Activated T-cell treated with anti-CD3 and anti-CD28 coated beads, Interleukin-2, amount 50 U/mL, for 1 hour (primary cell): Measurements from ENCODE around the gene SLC12A4.
"Not testable (repeated sequence)": the region's sequence is repeated elsewhere in the genome, so short reads cannot be mapped to it uniquely, and the experiment has no call there.

Source experiments
- DNase-seq: peaks from one replicate; pipeline ENCODE4 v3.0.0-alpha.2; 2020

Gene SLC12A4

DNA sequence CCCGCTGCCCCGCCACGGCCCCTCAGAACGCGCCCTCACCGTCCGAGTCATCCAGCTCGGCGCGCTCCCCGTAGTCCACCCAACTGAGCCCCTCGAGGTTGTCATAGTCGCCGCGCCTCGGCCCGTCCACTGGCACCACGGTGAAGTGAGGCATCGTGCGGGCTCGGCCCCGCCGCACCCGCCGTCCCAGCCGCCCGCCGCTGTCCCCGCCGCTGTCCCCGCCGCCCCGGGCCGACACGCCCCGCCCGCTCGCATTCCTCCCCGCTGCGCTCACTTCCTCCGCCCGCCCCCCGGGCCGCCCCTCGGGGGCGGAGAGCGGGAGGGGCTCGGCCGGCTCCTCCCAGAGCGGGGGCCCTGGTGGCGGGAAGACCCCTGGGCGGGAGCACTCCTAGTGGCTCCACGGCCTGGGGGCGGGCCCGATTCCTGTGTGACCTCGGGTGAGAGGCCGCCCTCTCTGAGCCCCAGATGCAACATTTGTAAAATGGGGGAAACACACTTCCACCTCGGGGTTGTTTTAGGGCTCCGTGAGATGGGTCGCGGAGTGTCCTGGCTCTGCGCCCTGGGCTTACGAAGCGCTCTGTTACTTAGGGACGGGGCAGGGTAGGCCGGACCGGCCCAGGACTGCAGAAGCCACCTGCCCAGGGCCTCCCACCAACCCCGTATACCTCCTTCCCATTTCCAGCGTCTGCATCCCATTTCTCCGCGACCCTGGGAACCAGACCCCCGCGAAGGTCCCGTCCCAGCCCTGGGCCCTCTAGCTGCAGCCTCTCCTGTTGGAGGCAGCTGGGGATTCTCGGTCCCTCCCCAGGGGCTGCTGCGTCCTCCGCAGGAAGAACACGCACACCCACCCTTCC, at the start of gene SLC12A4:
TSS of gene SLC12A4 (minus strand) at position 238 of the 854 bp plus-strand sequence. CDS start at position 154, 84 bp downstream.
- peak; percentile 88 for DNase-seq

DNA sequence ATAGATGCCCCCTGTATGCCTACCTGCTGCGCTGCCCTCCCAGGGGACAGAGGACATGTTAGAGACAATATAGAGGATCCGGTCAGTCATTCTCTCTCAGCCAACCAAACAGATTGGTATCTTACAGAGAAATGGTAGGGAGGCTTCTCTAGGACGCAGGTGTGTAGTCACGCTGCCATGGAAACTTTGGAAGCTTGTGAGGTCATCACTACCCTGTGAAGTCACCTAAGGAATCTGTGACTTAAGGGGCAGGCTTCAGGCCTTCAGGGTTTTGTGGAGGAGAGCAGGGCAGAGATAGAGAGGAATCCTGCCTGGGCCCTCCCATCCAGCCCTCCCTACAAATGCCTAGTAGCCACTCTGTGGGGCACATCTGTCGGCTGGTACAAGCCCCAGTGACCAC, 47.2 kb upstream of the SLC12A4 start, which contains the start of gene DPEP2NB:
TSS of gene DPEP2NB (minus strand) at position 231 of the 400 bp plus-strand sequence. CDS start at position 90, 141 bp downstream.
- no peak for DNase-seq

DNA sequence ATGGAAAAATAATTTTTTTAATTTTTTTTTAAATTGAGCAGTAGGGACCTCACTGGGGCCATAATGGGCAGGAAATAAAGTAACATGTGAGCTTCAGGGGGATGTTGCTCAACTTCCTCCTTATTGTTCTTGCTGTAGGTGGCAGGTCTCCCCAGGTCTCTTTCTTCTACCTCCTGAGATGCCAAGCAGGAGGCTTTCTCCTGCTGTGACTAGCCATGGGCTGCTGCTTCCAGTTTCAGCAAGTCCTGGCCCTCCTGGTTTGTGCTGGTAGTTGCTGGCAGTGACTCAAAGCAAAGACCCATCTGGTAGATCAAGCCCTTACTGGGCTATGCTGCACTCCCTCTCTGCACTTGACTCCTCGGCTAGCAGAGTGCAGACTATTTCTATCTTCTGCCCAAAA, 45.0 kb upstream of the SLC12A4 start:
- DNase-seq = no peak

DNA sequence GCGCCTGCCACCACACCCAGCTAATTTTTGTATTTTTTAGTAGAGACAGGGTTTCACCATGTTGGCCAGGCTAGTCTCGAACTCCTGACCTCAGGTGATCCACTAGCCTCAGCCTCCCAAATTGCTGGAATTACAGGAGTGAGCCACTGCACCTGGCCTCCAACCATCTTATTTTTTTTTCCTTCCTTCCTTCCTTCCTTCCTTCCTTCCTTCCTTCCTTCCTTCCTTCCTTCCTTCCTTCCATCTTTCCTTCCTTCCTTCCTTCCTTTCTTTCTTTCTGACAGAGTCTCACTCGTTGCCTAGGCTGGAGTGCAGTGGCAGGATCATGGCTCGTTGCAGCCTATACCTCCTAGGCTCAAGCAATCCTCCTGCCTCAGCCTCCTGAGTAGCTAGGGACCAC, 41.4 kb upstream of the SLC12A4 start:
- not testable (repeated sequence) for DNase-seq

DNA sequence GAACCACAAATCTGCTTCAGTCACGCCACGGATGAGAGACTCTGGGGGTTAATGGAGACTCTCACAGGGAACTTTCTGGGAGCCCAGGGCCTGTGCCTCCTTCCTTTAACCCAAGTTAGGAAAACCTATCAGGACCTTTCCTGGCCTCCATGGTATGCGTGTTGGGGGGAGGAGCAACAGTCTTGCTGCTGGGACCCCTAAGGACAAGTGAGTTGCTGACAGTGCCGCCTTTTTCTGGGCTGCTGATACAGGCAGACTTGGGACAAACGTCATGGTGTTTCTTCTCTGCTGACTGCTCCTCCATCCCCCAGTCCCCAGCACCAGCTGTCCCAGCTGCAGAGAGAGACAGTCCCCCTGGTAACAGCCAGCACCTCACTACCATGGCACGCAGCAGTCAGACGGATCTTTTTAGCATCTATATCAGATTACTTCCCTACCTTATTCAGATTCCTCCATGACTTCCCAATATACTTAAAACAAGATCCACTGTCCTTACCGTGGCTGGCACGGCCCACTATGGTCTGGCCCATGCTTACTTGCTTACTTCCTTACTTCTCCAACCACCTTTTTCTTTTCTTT, 40.8 kb upstream of the SLC12A4 start:
- DNase-seq = no peak

DNA sequence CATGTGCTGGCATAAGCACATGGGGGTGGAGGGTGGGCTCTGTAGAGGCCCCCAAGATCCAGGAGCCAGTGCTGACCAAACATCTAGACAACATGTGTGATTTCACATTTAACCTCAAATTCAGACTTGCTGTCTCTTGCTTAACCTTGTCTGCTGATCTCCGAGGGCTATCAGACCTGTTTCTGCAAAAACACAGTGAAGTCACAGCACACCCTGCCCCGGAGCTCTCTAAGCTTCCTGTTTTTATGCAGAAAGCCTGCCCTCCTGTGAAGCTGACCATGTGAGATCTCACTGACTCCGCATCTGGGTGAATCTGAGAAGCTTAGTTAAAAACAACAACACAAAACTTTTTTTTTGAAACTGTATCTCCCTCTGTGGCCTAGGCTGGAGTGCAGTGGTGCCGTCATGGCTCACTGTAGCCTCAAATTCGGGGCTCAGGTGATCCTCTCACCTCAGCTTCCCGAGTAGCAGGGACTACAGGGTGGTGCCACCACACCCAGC, 37.4 kb upstream of the SLC12A4 start:
- peak; percentile 34 for DNase-seq

DNA sequence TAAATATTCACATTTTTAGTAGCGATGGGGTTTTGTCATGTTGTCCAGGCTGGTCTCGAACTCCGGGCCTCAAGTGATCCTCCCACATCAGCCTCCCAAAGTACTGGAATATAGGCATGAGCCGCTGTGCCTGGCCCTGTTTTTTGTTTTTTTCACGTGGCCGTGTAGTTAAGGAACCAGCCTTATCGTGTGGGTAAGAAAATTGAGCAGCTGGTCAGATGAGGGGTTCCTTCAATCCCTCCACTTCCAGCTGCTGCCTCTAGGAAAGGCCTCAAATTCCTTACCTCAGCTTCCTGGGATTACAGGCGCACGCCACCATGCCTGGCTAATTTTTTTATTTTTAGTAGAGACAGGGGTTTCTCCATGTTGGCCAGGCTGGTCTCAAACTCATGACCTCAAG, 36.8 kb upstream of the SLC12A4 start:
- no peak for DNase-seq

DNA sequence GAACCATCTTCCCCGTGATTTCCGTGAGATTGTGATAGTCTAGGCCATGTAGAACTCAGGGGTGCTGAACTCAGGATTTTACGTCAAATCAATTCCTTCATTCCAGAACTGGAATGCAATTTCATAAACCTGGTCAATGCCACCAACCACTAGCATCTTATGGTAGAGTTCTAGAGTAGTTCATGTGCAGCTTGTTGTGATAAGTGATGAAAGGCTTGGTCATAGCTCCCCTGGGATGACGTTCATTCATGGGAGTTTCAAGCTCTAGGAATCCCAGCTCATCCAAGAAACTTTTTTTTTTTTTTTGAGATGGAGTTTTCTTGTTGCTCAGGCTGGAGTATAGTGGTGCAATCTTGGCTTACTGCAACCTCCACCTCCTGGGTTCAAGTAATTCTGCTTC, 34.6 kb upstream of the SLC12A4 start:
- DNase-seq = no peak

DNA sequence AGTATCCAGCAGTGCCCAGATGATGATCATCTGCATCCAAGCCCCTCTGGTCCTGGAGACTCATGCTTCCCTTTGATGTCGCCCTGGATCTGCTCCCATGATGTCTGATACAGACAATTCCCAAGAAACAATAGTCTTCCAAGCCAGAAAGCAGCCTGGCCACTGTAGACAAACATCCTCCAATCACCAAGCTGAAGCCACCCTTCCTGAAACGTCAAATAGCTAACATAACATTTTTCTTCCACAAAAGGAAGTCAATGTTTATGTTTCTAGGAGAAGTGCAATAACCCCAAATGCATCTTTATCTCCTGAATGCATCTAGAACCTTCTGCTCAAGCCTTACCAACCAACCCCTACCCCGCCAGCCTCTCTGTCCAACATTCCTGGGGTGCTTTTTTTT, 32.0 kb upstream of the SLC12A4 start:
- no peak for DNase-seq

DNA sequence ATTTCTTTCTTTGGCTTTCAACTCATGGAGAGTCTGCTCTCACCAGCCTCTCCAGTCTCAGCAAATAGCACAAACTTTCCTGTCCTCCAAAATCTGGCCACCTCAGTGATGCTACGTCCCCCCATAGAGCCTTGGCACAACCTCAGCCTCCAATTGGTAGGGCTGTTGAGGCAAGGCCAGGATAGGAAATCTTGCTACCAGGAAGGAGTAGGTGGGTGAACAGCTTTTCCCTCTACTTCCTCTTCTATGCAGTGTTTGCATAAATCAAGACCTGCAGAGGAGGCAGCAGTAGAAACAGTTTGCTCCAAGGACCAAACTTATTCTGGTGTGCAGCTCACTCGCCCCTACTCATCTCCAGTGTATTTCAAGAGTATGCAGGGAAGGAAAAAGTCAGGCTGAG, 31.5 kb upstream of the SLC12A4 start:
- no peak for DNase-seq

DNA sequence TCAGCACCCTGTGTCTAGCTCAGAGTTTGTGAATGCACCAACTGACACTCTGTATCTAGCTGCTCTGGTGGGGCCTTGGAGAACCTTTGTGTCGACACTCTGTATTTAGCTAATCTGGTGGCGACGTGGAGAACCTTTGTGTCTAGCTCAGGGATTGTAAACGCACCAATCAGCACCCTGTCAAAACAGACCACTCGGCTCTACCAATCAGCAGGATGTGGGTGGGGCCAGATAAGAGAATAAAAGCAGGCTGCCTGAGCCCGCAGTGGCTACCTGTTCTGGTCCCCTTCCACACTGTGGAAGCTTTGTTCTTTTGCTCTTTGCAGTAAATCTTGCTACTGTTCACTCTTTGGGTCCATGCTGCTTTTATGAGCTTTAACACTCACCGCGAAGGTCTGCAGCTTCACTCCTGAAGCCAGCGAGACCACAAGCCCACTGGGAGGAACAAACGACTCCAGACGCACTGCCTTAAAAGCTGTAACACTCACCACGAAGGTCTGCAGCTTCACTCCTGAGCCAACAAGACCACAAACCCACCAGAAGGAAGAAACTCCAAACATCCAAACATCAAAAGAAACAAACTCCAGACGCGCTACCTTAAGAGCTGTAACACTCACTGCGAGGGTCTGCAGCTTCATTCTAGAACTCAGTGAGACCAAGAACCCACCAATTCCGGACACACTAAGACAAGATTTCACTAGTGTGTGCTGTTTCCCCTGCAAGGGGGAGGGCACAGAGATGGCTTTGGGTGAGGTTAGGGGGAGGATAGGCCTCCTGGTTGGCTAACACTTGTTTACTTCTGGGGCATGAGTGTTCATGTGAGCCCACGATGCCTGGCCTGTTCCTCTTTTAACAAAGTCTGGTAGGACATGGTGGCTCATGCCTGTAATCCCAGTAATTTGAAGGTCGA, 30.6 kb upstream of the SLC12A4 start, which contains the start of gene DPEP2:
TSS of gene DPEP2 (minus strand) at position 706 of the 910 bp plus-strand sequence. CDS start 6,272 bp downstream, outside the sequence.
- DNase-seq = peak; percentile 53

DNA sequence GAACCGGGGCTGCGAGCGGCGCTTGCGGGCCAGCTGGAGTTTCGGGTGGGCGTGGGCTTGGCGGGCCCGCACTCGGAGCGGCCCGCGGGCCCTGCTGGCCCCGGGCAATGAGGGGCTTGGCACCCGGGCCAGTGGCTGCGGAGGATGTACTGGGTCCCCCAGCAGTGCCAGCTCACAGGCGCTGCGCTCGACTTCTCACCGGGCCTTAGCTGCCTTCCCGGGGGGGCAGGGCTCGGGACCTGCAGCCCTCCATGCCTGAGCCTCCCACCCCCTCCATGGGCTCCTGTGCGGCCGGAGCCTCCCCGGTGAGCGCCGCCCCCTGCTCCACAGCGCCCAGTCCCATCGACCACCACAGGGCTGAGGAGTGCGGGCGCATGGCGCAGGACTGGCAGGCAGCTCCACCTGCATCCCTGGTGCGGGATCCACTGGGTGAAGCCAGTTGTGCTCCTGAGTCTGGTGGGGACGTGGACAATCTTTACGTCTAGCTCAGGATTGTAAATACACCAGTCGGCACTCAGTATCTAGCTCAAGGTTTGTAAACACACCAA, 29.9 kb upstream of the SLC12A4 start:
- not testable (repeated sequence) for DNase-seq

DNA sequence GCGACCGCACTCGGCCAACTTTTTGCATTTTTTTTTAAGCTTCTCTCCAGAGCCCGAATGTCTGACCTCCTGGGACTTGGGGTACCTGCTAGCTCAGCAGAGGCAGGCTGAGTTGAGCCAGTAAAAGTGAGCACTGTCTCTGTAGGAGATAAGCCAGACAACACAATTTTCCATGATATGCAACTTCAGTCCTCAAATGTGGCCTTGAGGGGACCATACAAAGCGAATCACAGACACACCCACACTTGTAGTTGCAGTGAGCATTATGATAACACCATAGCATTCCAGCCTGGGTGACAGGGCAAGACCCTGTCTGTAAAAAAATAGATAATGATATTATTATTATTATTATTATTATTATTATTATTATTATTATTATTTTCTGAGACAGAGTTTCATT, 28.2 kb upstream of the SLC12A4 start:
- DNase-seq = no peak

DNA sequence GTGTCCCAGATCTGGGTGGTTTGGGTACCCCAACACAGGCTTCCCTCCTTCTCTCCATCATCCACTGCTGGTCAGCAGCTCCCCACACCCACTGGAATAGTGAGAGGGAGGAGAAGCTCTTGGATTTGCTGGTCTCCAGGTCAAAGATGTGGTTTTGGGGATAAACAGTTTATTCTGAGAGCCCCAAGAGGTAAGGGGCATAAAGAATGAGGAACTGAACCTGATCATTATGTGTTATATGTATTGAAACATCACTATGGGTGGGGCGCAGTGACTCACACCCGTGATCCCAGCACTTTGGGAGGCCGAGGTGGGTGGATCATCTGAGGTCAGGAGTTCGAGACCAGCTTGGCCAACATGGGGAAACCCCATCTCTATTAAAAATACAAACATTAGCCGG, 27.0 kb upstream of the SLC12A4 start:
- DNase-seq = peak; percentile 24

DNA sequence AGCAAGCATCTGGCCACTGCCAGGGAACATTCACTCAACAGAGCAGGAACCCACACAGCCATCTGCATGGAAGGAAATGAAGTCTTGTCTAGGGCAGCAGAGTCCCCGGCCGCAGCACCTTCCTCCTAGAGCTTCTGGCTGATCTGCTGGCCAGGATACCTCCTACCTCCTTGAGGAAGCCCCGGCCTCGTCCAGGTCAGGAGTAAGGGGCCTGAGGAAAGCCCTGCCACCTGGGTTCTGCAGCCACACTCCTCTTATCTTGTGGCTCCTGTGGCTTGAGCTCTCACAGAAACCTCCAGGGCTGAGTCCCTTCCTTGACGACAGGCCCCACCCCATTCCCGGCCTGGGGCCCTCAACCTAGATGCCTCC, 25.6 kb upstream of the SLC12A4 start:
- peak; percentile 26 for DNase-seq

DNA sequence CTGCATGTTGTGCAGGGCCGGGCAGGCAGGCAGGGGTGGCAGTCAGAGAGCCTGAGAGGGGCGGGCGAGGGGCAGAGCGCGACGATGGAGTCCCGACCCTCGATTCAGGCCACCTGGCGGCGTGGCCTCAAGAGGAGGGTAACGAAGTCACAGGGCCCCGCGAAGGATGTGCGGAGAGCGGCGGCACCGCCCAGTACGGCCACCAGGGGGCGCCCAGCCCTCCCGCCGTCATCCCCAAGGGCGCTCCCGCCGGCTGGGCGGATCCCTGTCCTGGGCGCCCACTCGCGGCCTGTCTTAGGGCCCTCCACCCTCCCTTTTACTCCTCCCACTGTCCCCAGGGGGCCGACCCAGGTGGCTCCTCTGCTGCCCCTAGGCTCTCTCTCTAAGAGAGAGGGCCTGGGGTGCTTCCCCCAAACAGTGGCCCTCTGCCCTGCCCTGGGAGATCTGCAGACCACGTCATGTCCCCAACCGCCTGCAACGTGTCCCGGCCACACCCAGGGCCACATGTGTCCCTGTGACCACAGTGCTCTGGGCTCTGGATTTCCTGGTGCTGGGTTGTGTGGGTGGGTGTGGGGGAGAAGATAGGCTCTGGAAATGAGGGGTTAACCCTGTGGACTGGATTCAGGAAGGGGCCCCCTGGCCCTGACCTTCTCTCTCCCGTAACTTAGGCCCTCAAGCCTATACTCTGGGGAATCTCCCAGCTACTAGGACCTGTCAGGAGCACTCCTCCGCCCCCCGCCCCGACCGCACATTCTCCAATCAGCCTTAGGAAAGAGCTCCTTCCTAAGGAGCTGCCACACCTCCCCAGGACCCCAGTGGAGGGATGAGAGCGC, 25.0 kb upstream of the SLC12A4 start:
- peak; percentile 88 for DNase-seq

DNA sequence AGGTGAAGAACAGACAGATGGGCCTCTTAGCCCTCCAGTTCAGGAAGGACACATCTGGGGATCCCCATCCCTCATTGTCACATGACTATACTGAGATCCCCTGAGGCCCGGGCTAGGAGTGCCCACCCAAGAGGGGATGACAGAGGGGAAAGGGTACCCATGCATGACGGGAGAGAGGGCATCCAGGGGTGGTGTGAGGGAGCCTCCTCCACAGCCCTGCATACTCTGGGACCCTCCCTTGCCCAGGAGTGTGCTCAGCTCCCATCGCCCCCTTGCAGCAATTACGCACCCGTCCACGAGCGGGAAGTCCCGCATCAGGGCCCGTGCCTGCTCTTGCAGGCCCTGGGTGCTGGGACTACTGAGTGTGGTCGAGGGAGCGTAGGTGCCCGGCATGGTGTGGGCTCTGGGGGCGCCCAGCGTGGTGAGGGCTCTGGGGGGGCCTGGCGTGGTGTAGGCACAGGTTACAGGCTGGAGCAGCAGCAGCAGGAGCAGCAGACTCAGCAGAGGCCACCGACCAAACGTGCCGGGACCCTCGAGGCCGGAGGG, 24.3 kb upstream of the SLC12A4 start:
- DNase-seq = no peak

DNA sequence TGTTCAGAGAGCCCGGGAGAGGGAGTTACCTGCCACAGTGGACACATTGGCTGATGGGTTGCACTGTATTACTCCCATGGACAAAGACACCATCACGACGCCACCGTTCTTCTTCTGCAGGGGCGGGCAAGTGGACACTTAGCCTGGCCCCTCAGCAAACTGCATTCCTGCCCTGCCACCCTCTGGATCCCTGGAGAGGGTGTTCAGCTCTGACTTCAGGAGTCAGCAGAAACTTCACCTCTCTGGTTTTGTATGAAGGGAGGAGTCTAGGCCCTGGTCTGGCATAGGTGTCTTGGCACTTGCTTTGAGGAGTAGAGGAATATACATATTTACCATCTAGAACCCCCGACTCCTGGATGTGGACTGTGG, 21.6 kb upstream of the SLC12A4 start:
- DNase-seq = no peak

DNA sequence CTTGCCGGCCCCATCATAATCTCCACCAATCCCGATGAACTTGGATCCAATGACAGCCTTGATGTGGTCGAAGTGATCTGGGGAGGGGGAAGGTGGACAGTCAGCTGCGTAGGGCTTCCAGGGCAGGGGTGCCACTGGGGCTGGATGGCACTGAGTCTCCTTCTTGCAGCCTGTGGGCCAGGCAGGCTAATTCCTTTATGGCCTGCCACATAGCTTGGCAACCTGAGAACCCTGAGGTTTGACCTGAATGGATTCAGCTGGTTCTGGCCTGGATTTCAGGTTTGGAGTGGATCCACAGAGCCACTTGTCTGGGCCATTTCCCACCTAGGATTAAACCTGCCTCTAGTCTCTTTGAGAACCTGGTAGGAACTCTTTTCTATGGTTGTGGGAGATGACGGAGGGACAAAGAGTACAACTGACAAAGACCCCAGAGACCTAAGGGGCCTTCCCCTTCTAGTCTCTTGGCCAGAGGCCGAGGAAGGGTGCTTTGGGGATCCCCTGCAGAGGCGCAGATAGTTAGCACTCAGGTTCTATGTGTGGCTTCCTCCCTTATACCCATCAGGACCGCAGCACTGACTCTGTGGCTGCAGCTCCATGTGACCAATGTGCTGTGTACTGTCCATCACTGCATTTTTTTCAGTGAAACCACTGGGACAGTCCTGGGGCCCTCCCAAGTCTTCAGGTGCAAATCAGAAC, 21.0 kb upstream of the SLC12A4 start:
- no peak for DNase-seq

DNA sequence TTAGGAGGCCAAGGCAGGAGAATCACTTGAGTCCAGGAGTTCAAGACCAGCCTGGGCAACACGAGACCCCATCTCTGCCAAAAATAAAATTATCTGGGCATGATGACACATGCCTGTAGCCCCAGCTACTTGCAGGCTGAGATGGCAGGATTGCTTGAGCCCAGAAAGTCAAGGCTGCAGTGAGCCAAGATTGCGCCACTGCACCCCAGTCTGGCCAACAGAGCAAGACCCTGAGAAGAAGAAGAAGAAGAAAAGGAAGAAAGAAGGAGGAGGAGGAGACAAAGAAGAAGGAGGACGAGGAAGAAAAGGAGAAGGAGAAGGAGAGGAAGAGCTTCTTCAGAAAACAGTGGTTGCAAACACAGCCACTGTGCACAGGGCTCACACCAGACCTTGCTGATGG, 20.2 kb upstream of the SLC12A4 start:
- DNase-seq = no peak
